ENCODE results near the gene HMG20B. TPM values are rescaled to one million over a fixed set of nuclear protein-coding genes. Genes with fewer than 3 reads are reported as not detected.
A peak's percentile ranks its signal among the peaks of the same experiment; 100 is the strongest.
"Not testable (repeated sequence)": the region's sequence is repeated elsewhere in the genome, so short reads cannot be mapped to it uniquely, and the experiment has no call there.

The HMG20B gene
- total RNA-seq, 4 donors from 2014 or later: 56.1 to 77.6 (median 76.9) TPM

DNA sequence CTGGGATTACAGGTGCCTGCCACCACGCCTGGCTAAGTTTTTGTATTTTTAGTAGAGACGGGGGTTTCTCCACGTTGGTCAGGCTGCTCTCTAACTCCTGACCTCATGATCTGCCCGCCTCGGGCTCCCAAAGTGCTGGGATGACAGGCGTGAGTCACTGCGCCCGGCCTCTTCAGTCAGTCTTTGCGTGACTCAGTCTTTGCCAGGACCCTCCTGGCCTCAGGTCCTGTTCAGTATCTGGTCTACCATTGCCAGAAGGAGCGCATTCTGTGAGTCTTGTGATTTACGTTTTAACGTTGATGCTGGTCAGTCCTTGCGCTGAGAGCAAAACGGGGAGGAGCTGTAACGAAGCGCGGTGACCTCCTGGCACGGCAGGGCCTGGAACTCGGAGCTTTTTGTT lies 7.6 kb upstream of the HMG20B start:
- intact Hi-C loops (cut with DNase I): loop anchor here (5.0 kb wide), 1 partner anchor 58 kb away; the partner anchor contains the start of gene FZR1
- TF ChIP-seq POLR2A (IDR thresholded peaks at IDR 0.05) (no peak), CTCF (IDR thresholded peaks at IDR 0.05) (no peak)
- WGBS, 2 donors: 76 to 86% methylated on average over 12 to 19 of the region's 19 CpGs
- H3K36me3 ChIP-seq: no peaks in the 10 kb centered on the region
- H3K4me3 ChIP-seq: no peak overlapping the region
- H3K4me1 ChIP-seq: peaks cover 0 to 9% (median 0%) of the 10 kb centered on the region in 3 donors
- no peaks in the 10 kb centered on the region for H3K9me3 ChIP-seq
- H3K27me3 ChIP-seq: no peaks in the 10 kb centered on the region
- no peak overlapping the region for H3K27ac ChIP-seq
- DNase-seq: no peak

DNA sequence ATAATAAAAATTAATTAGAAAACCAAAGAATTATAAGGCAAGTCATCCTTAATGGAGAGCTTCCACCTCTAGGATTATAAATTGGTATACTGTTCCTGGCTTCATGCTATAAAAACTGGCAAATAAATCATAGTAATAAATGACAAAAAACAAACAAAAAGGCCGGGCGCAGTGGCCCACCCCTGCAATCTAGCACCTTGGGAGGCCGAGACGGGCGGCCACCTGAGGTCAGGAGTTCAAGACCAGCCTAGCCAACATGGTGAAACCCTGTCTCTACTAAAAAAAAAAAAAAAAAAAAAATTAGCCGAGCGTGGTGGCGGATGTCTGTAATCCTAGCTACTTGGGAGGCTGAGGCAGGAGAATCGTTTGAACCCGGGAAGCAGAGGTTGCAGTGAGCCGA lies 2.7 kb upstream of the HMG20B start:
- 84 to 87% methylated on average over 11 of the region's 11 CpGs for WGBS, 2 donors
- H3K4me3 ChIP-seq; intact Hi-C loops (cut with DNase I); H3K27ac ChIP-seq; H3K27me3 ChIP-seq; H3K36me3 ChIP-seq; DNase-seq; H3K9me3 ChIP-seq: not testable (repeated sequence)
- H3K4me1 ChIP-seq: peaks cover 11 to 42% (median 12%) of the 10 kb centered on the region in 3 donors

GRCh38 chr19:3570606-3571011 lies 2.1 kb upstream of the HMG20B start:
- no peak overlapping the region for H3K4me3 ChIP-seq
- TF ChIP-seq POLR2A (IDR thresholded peaks at IDR 0.05) (no peak), CTCF (IDR thresholded peaks at IDR 0.05) (no peak)
- H3K36me3 ChIP-seq: peaks cover 0 to 14% (median 3%) of the 10 kb centered on the region in 3 donors
- no peak for DNase-seq
- no peaks in the 10 kb centered on the region for H3K9me3 ChIP-seq
- no peak overlapping the region for H3K27ac ChIP-seq
- H3K4me1 ChIP-seq: peaks cover 13 to 47% (median 14%) of the 10 kb centered on the region in 3 donors
- intact Hi-C loops (cut with DNase I): no loop called here
- 64 to 69% methylated on average over 7 of the region's 7 CpGs for WGBS, 2 donors
- no peaks in the 10 kb centered on the region for H3K27me3 ChIP-seq

- 5% methylated on average over 11 to 24 of the region's 48 CpGs for WGBS, 2 donors
- peaks cover 27 to 64% (median 29%) of the 10 kb centered on the region in 3 donors for H3K4me1 ChIP-seq
Observed at GRCh38 chr19:3572132-3572854, 451 bp upstream of the HMG20B start.

GRCh38 chr19:3573162-3573857 lies 566 bp downstream of the HMG20B start:
- H3K4me3 ChIP-seq: peak overlapping the region; percentile 62 to 97 (median 80)
- peak in 1 of 4 donors; percentile 52 for TF ChIP-seq POLR2A (IDR thresholded peaks at IDR 0.05)
- TF ChIP-seq CTCF (IDR thresholded peaks at IDR 0.05): no peak
- H3K4me1 ChIP-seq: peaks cover 27 to 74% (median 31%) of the 10 kb centered on the region in 3 donors
- H3K36me3 ChIP-seq: peaks cover 0 to 14% (median 3%) of the 10 kb centered on the region in 3 donors
- H3K9me3 ChIP-seq: no peaks in the 10 kb centered on the region
- no peaks in the 10 kb centered on the region for H3K27me3 ChIP-seq
- intact Hi-C loops (cut with DNase I): no loop called here
- H3K27ac ChIP-seq: peak overlapping the region; percentile 86 to 98 (median 94)
- DNase-seq: no peak
- WGBS, 2 donors: 0 to 2% methylated on average over 1 to 12 of the region's 60 CpGs

More at GRCh38 chr19:3572132-3572854, 451 bp upstream of the HMG20B start:
- Histone ChIP-seq H3K27ac (peak overlapping the region; percentile 63 to 98 (median 94)), H3K9me3 (no peaks in the 10 kb centered on the region), H3K27me3 (no peaks in the 10 kb centered on the region), H3K4me3 (peak overlapping the region; percentile 62 to 97 (median 80)), H3K36me3 (peaks cover 0 to 14% (median 3%) of the 10 kb centered on the region in 3 donors)
- intact Hi-C loops (cut with DNase I): no loop called here
- DNase-seq: peak; percentile 99
- TF ChIP-seq POLR2A (IDR thresholded peaks at IDR 0.05) (no peak), CTCF (IDR thresholded peaks at IDR 0.05) (peak in 1 of 6 experiments; percentile 15)

All from esophagus squamous epithelium (tissue), 5 donors.